ENCODE measurements around the gene CILP.

DNA sequence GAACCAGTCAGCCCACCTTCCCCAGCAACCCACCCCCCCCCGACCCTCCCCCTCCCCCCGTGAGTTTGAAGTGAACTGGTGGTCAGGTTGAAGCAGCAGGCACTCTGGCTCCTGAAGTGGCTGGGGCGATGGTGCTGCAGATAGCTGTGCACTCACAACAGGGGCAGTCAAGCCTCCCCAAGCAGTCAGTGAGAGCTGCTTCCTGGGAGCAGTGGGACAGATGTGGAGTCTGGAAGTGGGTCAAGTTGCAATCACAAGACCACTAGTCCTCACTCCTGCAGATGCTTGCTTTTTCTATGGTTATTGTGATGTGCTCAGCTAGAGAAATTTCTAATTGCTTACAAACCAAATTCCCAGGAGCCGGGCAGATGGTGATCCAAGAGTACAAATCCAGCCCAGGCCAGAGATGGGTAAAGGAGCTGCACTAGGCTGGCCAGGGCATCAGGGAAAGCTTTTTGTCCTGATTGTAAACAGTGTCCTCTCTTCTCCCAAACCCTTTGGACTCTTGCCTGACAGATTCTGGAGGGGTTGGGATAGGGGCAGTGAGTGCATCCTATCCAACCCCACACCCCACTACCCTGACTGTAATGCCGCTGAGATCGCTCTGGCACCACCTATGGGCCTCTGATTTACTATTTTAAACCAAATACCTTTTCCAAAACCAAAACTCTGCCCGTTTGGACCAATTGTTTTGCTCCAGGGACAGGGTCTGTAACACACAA lies 16.3 kb downstream of the CILP start:
- TF ChIP-seq, protein P1, sequence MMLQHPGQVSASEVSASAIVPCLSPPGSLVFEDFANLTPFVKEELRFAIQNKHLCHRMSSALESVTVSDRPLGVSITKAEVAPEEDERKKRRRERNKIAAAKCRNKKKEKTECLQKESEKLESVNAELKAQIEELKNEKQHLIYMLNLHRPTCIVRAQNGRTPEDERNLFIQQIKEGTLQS (CRISPR knock-in tag; conservative IDR thresholded peaks at IDR 0.05) = no peak
- no peak for TF ChIP-seq FOXP1 (CRISPR knock-in tag; IDR thresholded peaks at IDR 0.05; ENCODE audit: borderline replicate concordance)
- TF ChIP-seq, protein P2, sequence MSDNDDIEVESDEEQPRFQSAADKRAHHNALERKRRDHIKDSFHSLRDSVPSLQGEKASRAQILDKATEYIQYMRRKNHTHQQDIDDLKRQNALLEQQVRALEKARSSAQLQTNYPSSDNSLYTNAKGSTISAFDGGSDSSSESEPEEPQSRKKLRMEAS (CRISPR knock-in tag; IDR thresholded peaks at IDR 0.05) = no peak
- TF ChIP-seq RORB (CRISPR knock-in tag; IDR thresholded peaks at IDR 0.05) = no peak
- TF ChIP-seq NR1H2 (CRISPR knock-in tag; IDR thresholded peaks at IDR 0.05) = no peak
- no peak for TF ChIP-seq CTCF (IDR thresholded peaks at IDR 0.05)
- no peak for TF ChIP-seq SP1 (CRISPR knock-in tag; conservative IDR thresholded peaks at IDR 0.05)
- no peak for TF ChIP-seq PRDM15 (CRISPR knock-in tag; IDR thresholded peaks at IDR 0.05)
- TF ChIP-seq HMGXB4 (CRISPR knock-in tag; IDR thresholded peaks at IDR 0.05) = no peak
- TF ChIP-seq, protein P3, sequence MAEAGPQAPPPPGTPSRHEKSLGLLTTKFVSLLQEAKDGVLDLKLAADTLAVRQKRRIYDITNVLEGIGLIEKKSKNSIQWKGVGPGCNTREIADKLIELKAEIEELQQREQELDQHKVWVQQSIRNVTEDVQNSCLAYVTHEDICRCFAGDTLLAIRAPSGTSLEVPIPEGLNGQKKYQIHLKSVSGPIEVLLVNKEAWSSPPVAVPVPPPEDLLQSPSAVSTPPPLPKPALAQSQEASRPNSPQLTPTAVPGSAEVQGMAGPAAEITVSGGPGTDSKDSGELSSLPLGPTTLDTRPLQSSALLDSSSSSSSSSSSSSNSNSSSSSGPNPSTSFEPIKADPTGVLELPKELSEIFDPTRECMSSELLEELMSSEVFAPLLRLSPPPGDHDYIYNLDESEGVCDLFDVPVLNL (CRISPR knock-in tag; IDR thresholded peaks at IDR 0.05; ENCODE audit: borderline replicate concordance, low read depth) = no peak
- no peak for TF ChIP-seq CREB1 (CRISPR knock-in tag; IDR thresholded peaks at IDR 0.05)
- TF ChIP-seq TEAD4 (CRISPR knock-in tag; IDR thresholded peaks at IDR 0.05) = no peak
- TF ChIP-seq ZNF232 (CRISPR knock-in tag; IDR thresholded peaks at IDR 0.05) = no peak

Data from WTC11 (cell line).